Keratinocyte (primary cell): Measurements from ENCODE around the gene CARD11. TPM values are rescaled to one million over a fixed set of nuclear protein-coding genes. Genes with fewer than 3 reads are reported as not detected.

Source experiments
- DNase-seq: peaks from one replicate; pipeline ENCODE4 v3.0.0-alpha.2; 2011; ENCODE audit warnings: low read depth, missing footprints, low spot score
- FAIRE-seq: peaks from 2 replicates; lab custom pipeline; 2011; peaks lifted over from hg19 to GRCh38; lab: Jason Lieb, UNC
- H2AFZ ChIP-seq: 2 replicates; pipeline ENCODE4 v1.6.0; 2012; ENCODE audit warnings: low read length, control low read depth, inconsistent platforms; ENCODE audit not compliant: control insufficient read depth
- H3K27ac ChIP-seq: 2 replicates; pipeline ENCODE4 v1.5.1; 2011; ENCODE audit warnings: low read length; ENCODE audit not compliant: control insufficient read depth, insufficient read depth
- H3K27me3 ChIP-seq: 3 replicates; pipeline ENCODE4 v1.6.0; 2011; ENCODE audit warnings: low read length; ENCODE audit not compliant: control insufficient read depth, insufficient read depth; ENCODE audit errors: extremely low read depth
- H3K36me3 ChIP-seq, 2 experiments: 2 replicates in 1 of 2; 3 replicates in 1 of 2; pipeline ENCODE4 v1.5.1; 2011; ENCODE audit warnings: low read length in 2 of 2, mild to moderate bottlenecking in 1 of 2; ENCODE audit not compliant: control insufficient read depth in 2 of 2, insufficient read depth in 2 of 2; ENCODE audit errors: extremely low read depth in 1 of 2
- H3K4me1 ChIP-seq: 3 replicates; pipeline ENCODE4 v1.5.1; 2011; ENCODE audit warnings: low read length; ENCODE audit not compliant: control insufficient read depth, insufficient read depth; ENCODE audit errors: extremely low read depth
- H3K4me2 ChIP-seq: 3 replicates; pipeline ENCODE4 v1.6.0; 2011; ENCODE audit warnings: low read depth, low read length; ENCODE audit not compliant: control insufficient read depth, insufficient read depth; ENCODE audit errors: extremely low read depth
- H3K4me3 ChIP-seq, 3 experiments: fragments of 200-600 bp in 1 of 3; sonication (generic) in 1 of 3; 2 replicates in 2 of 3; 3 replicates in 1 of 3; pipeline ENCODE4 v1.5.1; 2011 to 2016; ENCODE audit warnings: low read length in 3 of 3, mild to moderate bottlenecking in 3 of 3, control low read depth in 2 of 3, inconsistent platforms in 1 of 3, low read depth in 1 of 3, mixed read lengths in 1 of 3, mixed run types in 1 of 3, moderate library complexity in 1 of 3; ENCODE audit not compliant: control insufficient read depth in 2 of 3, insufficient read depth in 2 of 3; ENCODE audit errors: extremely low read depth in 1 of 3
- H3K79me2 ChIP-seq: 2 replicates; pipeline ENCODE4 v1.6.0; 2012; ENCODE audit warnings: low read length; ENCODE audit not compliant: control insufficient read depth, insufficient read depth
- H3K9ac ChIP-seq: 3 replicates; pipeline ENCODE4 v1.6.0; 2011; ENCODE audit warnings: low read length; ENCODE audit not compliant: control insufficient read depth, insufficient read depth; ENCODE audit errors: extremely low read depth
- H3K9me1 ChIP-seq: 3 replicates; pipeline ENCODE4 v1.6.0; 2011; ENCODE audit warnings: low read length; ENCODE audit not compliant: control insufficient read depth, insufficient read depth; ENCODE audit errors: extremely low read depth
- H3K9me3 ChIP-seq: 2 replicates; pipeline ENCODE4 v1.5.1; 2012; ENCODE audit warnings: low read depth, low read length; ENCODE audit not compliant: control insufficient read depth
- H4K20me1 ChIP-seq: 3 replicates; pipeline ENCODE4 v1.6.0; 2011; ENCODE audit warnings: low read length; ENCODE audit not compliant: control insufficient read depth, insufficient read depth; ENCODE audit errors: extremely low read depth
- CTCF ChIP-seq, 3 experiments: IDR thresholded peaks in 1 of 3; conservative IDR thresholded peaks in 1 of 3; optimal IDR thresholded peaks in 1 of 3; 2 replicates in 2 of 3; 3 replicates in 1 of 3; pipeline versions ENCODE3 to v1.5.1; 2011; ENCODE audit warnings: low read length in 3 of 3, mild to moderate bottlenecking in 3 of 3, moderate library complexity in 2 of 3, control low read depth in 1 of 3, inconsistent platforms in 1 of 3; ENCODE audit not compliant: insufficient read depth in 2 of 3; ENCODE audit errors: extremely low read depth in 1 of 3
- EZH2 ChIP-seq: IDR thresholded peaks from one replicate; pipeline ENCODE4 v1.6.1; 2012; ENCODE audit warnings: inconsistent platforms, mild to moderate bottlenecking, low read length, moderate library complexity
- dilution Hi-C: fragments of 300-500 bp; cut with MboI; formaldehyde crosslinking; loops from one replicate; pipeline ENCODE4 v1.7.0; 2020; ENCODE audit warnings: low sequenced_read_pairs; ENCODE audit not compliant: extremely low pct_ligation_motif_present
- polyA plus RNA-seq, 5 experiments: library from polyadenylated mRNA; depleted of rRNA in 3 of 5; stranded (reverse) in 3 of 5; stranded (forward) in 1 of 5; unstranded in 1 of 5; fragments of >200 nt; gene quantifications; 1 replicate in 1 of 5; 2 replicates in 3 of 5; 3 replicates in 1 of 5; pipeline versions ENCODE4 v1.2.1 to v1.2.3, GENCODE V29; 2011 to 2012; ENCODE audit warnings: missing spikeins in 2 of 5, low read depth in 1 of 5, low replicate concordance in 1 of 5

Gene CARD11
- polyA plus RNA-seq, 1 donor (not counting 4 experiments of a cell fraction or from before 2014, with no cell fraction given), result 4.3 TPM

- Histone ChIP-seq H3K36me3 (no peaks in the 10 kb centered on the region), H3K9ac (no peak overlapping the region), H3K27ac (no peak overlapping the region), H3K9me3 (no peaks in the 10 kb centered on the region), H3K4me3 (no peak overlapping the region), H3K4me1 (no peaks in the 10 kb centered on the region), H4K20me1 (no peaks in the 10 kb centered on the region), H3K4me2 (no peak overlapping the region), H3K27me3 (no peaks in the 10 kb centered on the region), H3K79me2 (no peaks in the 10 kb centered on the region), H2AFZ (no peak overlapping the region), H3K9me1 (no peaks in the 10 kb centered on the region)
- no peak for FAIRE-seq
- no peak for DNase-seq
- dilution Hi-C loops, result no loop called here
- TF ChIP-seq CTCF (optimal IDR thresholded peaks at IDR 0.05 in 1 of 3, IDR thresholded peaks at IDR 0.05 in 1 of 3, conservative IDR thresholded peaks at IDR 0.05 in 1 of 3; ENCODE audit: extremely low read depth in 1 of 3, insufficient read depth in 2 of 3, low read length in 3 of 3) (no peak), EZH2 (no peak)
Measured at GRCh38 chr7:3008386-3008785, 35.3 kb downstream of the CARD11 start.

GRCh38 chr7:3007696-3008095 is 36.0 kb downstream of the CARD11 start:
- FAIRE-seq (no peak), DNase-seq (no peak)
- Histone ChIP-seq H3K9me1 (no peaks in the 10 kb centered on the region), H4K20me1 (no peaks in the 10 kb centered on the region), H3K4me1 (no peaks in the 10 kb centered on the region), H3K79me2 (no peaks in the 10 kb centered on the region), H3K4me2 (no peak overlapping the region), H3K9ac (no peak overlapping the region), H3K9me3 (no peaks in the 10 kb centered on the region), H3K27ac (no peak overlapping the region), H3K27me3 (no peaks in the 10 kb centered on the region), H2AFZ (no peak overlapping the region), H3K4me3 (no peak overlapping the region), H3K36me3 (no peaks in the 10 kb centered on the region)
- no peak for TF ChIP-seq CTCF (optimal IDR thresholded peaks at IDR 0.05 in 1 of 3, IDR thresholded peaks at IDR 0.05 in 1 of 3, conservative IDR thresholded peaks at IDR 0.05 in 1 of 3; ENCODE audit: extremely low read depth in 1 of 3, insufficient read depth in 2 of 3, low read length in 3 of 3)
- TF ChIP-seq EZH2, result no peak
- dilution Hi-C loops, result no loop called here
